Endothelial cell (in vitro differentiated cells): ENCODE measurements around the gene CFP. TPM values are rescaled to one million over a fixed set of nuclear protein-coding genes. Genes with fewer than 3 reads are reported as not detected.

Source experiments
- DNase-seq: peaks from one replicate; pipeline ENCODE4 v3.0.0; 2021; ENCODE audit warnings: low spot score
- H3K27ac Mint-ChIP-seq: one replicate; pipeline ENCODE4 v1.8.0; 2021; ENCODE audit warnings: mixed read lengths, inconsistent platforms; ENCODE audit not compliant: unreplicated experiment
- H3K27me3 Mint-ChIP-seq: one replicate; pipeline ENCODE4 v1.8.0; 2021; ENCODE audit warnings: mild to moderate bottlenecking, moderate library complexity, mixed read lengths, inconsistent platforms; ENCODE audit not compliant: unreplicated experiment
- H3K36me3 Mint-ChIP-seq: one replicate; pipeline ENCODE4 v1.8.0; 2021; ENCODE audit warnings: mild to moderate bottlenecking, low read depth, mixed read lengths, inconsistent platforms; ENCODE audit not compliant: unreplicated experiment
- H3K4me1 Mint-ChIP-seq: one replicate; pipeline ENCODE4 v1.8.0; 2021; ENCODE audit warnings: mild to moderate bottlenecking, mixed read lengths, inconsistent platforms; ENCODE audit not compliant: unreplicated experiment
- H3K4me3 Mint-ChIP-seq: one replicate; pipeline ENCODE4 v1.8.0; 2021; ENCODE audit warnings: mild to moderate bottlenecking, mixed read lengths, inconsistent platforms; ENCODE audit not compliant: unreplicated experiment
- H3K9me3 Mint-ChIP-seq: one replicate; pipeline ENCODE4 v1.8.0; 2021; ENCODE audit warnings: mixed read lengths, inconsistent platforms; ENCODE audit not compliant: unreplicated experiment
- CTCF ChIP-seq: fragments of 200-600 bp; sonication (generic); IDR thresholded peaks from one replicate; pipeline ENCODE4 v1.5.0; 2021; ENCODE audit warnings: antibody characterized with exemption; ENCODE audit not compliant: unreplicated experiment
- total RNA-seq: library from RNA; stranded (reverse); fragmentation: NEBNext Ultra II Directional; extraction: Animal tissue kit (Norgen Biotek cat#: 25700); gene quantifications from one replicate; pipeline ENCODE4 v1.2.1, GENCODE V29; 2021; ENCODE audit not compliant: unreplicated experiment

The CFP gene
- total RNA-seq, 1 donor from 2014 or later: 27.5 TPM

- Mint-ChIP-seq H3K9me3 (no peaks in the 10 kb centered on the region), H3K36me3 (no peaks in the 10 kb centered on the region), H3K27ac (no peak overlapping the region)
Observed at GRCh38 chrX:47662144-47662657, 32.5 kb upstream of the CFP start.

GRCh38 chrX:47661539-47661938 is 31.8 kb upstream of the CFP start:
- H3K9me3 Mint-ChIP-seq: no peaks in the 10 kb centered on the region
- DNase-seq: no peak
- no peak for TF ChIP-seq CTCF
- no peaks in the 10 kb centered on the region for H3K4me1 Mint-ChIP-seq
- no peak overlapping the region for H3K27ac Mint-ChIP-seq
- H3K36me3 Mint-ChIP-seq: peaks cover 2% of the 10 kb centered on the region
- H3K27me3 Mint-ChIP-seq: no peaks in the 10 kb centered on the region
- H3K4me3 Mint-ChIP-seq: no peak overlapping the region

More at GRCh38 chrX:47662144-47662657, 32.5 kb upstream of the CFP start:
- no peaks in the 10 kb centered on the region for H3K27me3 Mint-ChIP-seq
- DNase-seq: no peak
- no peak overlapping the region for H3K4me3 Mint-ChIP-seq
- TF ChIP-seq CTCF: no peak
- H3K4me1 Mint-ChIP-seq: no peaks in the 10 kb centered on the region

GRCh38 chrX:47659421-47659726 is 29.6 kb upstream of the CFP start:
- DNase-seq: no peak
- H3K27me3 Mint-ChIP-seq: no peaks in the 10 kb centered on the region
- peaks cover 6% of the 10 kb centered on the region for H3K36me3 Mint-ChIP-seq
- H3K9me3 Mint-ChIP-seq: no peaks in the 10 kb centered on the region
- TF ChIP-seq CTCF: no peak
- H3K27ac Mint-ChIP-seq: no peak overlapping the region
- H3K4me1 Mint-ChIP-seq: no peaks in the 10 kb centered on the region
- H3K4me3 Mint-ChIP-seq: peak overlapping the region; percentile 90

GRCh38 chrX:47658684-47659420 is 29.1 kb upstream of the CFP start, which contains the start of gene UXT:
UXT (minus strand) TSS chrX:47659180; CDS start chrX:47658927, 253 bp downstream.
- DNase-seq: peak; percentile 80
- Mint-ChIP-seq H3K4me1 (no peaks in the 10 kb centered on the region), H3K27ac (peak within 1 kb of the TSS; percentile 93), H3K36me3 (peaks cover 6% of the 10 kb centered on the region), H3K9me3 (no peaks in the 10 kb centered on the region), H3K27me3 (no peaks in the 10 kb centered on the region), H3K4me3 (peak within 1 kb of the TSS; percentile 90)
- no peak for TF ChIP-seq CTCF

GRCh38 chrX:47658301-47658683 is 28.6 kb upstream of the CFP start:
- Mint-ChIP-seq H3K27me3 (no peaks in the 10 kb centered on the region), H3K27ac (peak overlapping the region; percentile 93), H3K4me1 (no peaks in the 10 kb centered on the region), H3K4me3 (peak overlapping the region; percentile 90), H3K36me3 (peaks cover 6% of the 10 kb centered on the region), H3K9me3 (no peaks in the 10 kb centered on the region)
- DNase-seq: no peak
- TF ChIP-seq CTCF: no peak
